UCSD-AML1 (cell line): Measurements from ENCODE around the gene COL23A1.
"Not testable (repeated sequence)": the region's sequence is repeated elsewhere in the genome, so short reads cannot be mapped to it uniquely, and the experiment has no call there.

Experiments
- DNase-seq: peaks from one replicate; lab custom pipeline; 2025; ENCODE audit not compliant: unreplicated experiment; lab: John Stamatoyannopoulos, UW

Gene COL23A1

GRCh38 chr5:178385496-178385890, 204.7 kb downstream of the COL23A1 start:
- DNase-seq: no peak

- DNase-seq: no peak
Measured at GRCh38 chr5:178384816-178385495, 205.2 kb downstream of the COL23A1 start.

- no peak for DNase-seq
Measured at GRCh38 chr5:178383919-178384815, 206.0 kb downstream of the COL23A1 start.

- no peak for DNase-seq
Measured at GRCh38 chr5:178383301-178383918, 206.8 kb downstream of the COL23A1 start.

GRCh38 chr5:178382754-178383164, 207.4 kb downstream of the COL23A1 start:
- no peak for DNase-seq

- no peak for DNase-seq
Measured at GRCh38 chr5:178381921-178382695, 208.1 kb downstream of the COL23A1 start.

- no peak for DNase-seq
Measured at GRCh38 chr5:178381206-178381605, 209.0 kb downstream of the COL23A1 start.

GRCh38 chr5:178380541-178381074, 209.6 kb downstream of the COL23A1 start:
- no peak for DNase-seq

GRCh38 chr5:178380086-178380485, 210.1 kb downstream of the COL23A1 start:
- no peak for DNase-seq

GRCh38 chr5:178378527-178379484, 211.4 kb downstream of the COL23A1 start:
- DNase-seq: no peak

- no peak for DNase-seq
Measured at GRCh38 chr5:178377583-178378270, 212.5 kb downstream of the COL23A1 start.

- DNase-seq: peak; percentile 26
Measured at GRCh38 chr5:178376921-178377582, 213.1 kb downstream of the COL23A1 start.

GRCh38 chr5:178375348-178375747, 214.8 kb downstream of the COL23A1 start:
- no peak for DNase-seq

- DNase-seq: no peak
Measured at GRCh38 chr5:178373711-178374110, 216.5 kb downstream of the COL23A1 start.

- DNase-seq: no peak
Measured at GRCh38 chr5:178372142-178372571, 218.0 kb downstream of the COL23A1 start.

- DNase-seq: no peak
Measured at GRCh38 chr5:178371362-178372111, 218.7 kb downstream of the COL23A1 start.

GRCh38 chr5:178370102-178370501, 220.1 kb downstream of the COL23A1 start:
- no peak for DNase-seq

- not testable (repeated sequence) for DNase-seq
Measured at GRCh38 chr5:178369469-178369868, 220.7 kb downstream of the COL23A1 start.
